NB4 (cell line): ENCODE measurements around the gene TIGAR.

Experiments used
- DNase-seq: peaks from one replicate; pipeline ENCODE4 v3.0.0; 2010; ENCODE audit warnings: low read depth
- H3K4me3 ChIP-seq: one replicate; pipeline ENCODE4 v1.5.1; 2011; ENCODE audit warnings: mild to moderate bottlenecking, low read depth, low read length, moderate library complexity
- MYC ChIP-seq: IDR thresholded peaks from 2 replicates; pipeline ENCODE4 v1.6.1; 2011; ENCODE audit warnings: low read depth, low read length
- POLR2A ChIP-seq: IDR thresholded peaks from 2 replicates; pipeline ENCODE4 v1.6.1; 2011; ENCODE audit warnings: mild to moderate bottlenecking; ENCODE audit not compliant: insufficient read length; ENCODE audit errors: extremely low read depth
- TF ChIP-seq, protein P1 (sequence below): IDR thresholded peaks from 2 replicates; pipeline ENCODE4 v1.6.1; 2011; ENCODE audit warnings: low read depth, low read length
- TF ChIP-seq, protein P2 (sequence below): IDR thresholded peaks from one replicate; pipeline ENCODE4 v1.5.1; 2012; ENCODE audit warnings: low read depth, low read length

TIGAR gene

DNA sequence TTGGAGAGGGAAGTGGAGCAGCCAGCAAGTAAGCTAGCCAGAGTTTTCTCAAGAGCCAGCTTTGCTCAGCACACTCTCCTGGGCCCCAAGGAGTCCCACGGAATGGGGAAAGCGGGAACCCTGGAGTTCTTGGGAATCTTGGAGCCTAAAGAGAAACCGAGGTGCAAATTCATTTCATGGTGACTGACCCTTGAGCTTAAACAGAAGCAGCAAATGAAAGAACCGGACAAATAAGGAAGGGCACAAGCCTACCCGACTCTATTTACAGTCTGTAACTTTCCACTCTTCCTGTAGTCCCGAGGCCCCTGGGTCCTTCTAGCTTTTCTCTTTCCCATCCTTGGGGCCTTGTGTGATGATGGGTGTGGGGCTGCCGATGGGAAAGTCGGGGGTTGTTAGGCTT is 18.1 kb upstream of the TIGAR start:
- TF ChIP-seq, protein P1, sequence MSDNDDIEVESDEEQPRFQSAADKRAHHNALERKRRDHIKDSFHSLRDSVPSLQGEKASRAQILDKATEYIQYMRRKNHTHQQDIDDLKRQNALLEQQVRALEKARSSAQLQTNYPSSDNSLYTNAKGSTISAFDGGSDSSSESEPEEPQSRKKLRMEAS, result no peak
- no peak for TF ChIP-seq MYC
- TF ChIP-seq, protein P2, sequence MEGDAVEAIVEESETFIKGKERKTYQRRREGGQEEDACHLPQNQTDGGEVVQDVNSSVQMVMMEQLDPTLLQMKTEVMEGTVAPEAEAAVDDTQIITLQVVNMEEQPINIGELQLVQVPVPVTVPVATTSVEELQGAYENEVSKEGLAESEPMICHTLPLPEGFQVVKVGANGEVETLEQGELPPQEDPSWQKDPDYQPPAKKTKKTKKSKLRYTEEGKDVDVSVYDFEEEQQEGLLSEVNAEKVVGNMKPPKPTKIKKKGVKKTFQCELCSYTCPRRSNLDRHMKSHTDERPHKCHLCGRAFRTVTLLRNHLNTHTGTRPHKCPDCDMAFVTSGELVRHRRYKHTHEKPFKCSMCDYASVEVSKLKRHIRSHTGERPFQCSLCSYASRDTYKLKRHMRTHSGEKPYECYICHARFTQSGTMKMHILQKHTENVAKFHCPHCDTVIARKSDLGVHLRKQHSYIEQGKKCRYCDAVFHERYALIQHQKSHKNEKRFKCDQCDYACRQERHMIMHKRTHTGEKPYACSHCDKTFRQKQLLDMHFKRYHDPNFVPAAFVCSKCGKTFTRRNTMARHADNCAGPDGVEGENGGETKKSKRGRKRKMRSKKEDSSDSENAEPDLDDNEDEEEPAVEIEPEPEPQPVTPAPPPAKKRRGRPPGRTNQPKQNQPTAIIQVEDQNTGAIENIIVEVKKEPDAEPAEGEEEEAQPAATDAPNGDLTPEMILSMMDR, result no peak
- TF ChIP-seq POLR2A, result no peak
- DNase-seq, result no peak
- no peak overlapping the region for H3K4me3 ChIP-seq

DNA sequence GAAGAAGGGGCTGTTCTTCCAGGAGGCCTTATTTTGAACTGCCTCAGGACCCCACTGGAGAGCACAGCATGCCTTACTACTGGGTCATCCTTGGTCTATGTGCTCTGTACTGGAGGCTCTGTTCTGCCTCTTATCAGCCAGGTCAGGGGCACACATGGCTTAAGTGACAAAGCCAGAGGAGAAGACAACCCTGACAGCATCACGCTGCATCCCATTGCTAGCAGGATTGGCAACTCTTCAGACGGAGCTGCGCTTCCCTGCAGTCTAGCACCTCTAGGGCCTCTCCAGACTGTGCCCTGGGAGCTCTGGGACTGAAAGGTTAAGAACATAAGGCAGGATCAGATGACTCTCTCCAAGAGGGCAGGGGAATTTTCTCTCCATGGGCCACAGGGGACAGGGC is 17.3 kb upstream of the TIGAR start:
- TF ChIP-seq MYC (no peak), POLR2A (no peak)
- TF ChIP-seq, protein P2, result no peak
- DNase-seq, result no peak
- no peak overlapping the region for H3K4me3 ChIP-seq

DNA sequence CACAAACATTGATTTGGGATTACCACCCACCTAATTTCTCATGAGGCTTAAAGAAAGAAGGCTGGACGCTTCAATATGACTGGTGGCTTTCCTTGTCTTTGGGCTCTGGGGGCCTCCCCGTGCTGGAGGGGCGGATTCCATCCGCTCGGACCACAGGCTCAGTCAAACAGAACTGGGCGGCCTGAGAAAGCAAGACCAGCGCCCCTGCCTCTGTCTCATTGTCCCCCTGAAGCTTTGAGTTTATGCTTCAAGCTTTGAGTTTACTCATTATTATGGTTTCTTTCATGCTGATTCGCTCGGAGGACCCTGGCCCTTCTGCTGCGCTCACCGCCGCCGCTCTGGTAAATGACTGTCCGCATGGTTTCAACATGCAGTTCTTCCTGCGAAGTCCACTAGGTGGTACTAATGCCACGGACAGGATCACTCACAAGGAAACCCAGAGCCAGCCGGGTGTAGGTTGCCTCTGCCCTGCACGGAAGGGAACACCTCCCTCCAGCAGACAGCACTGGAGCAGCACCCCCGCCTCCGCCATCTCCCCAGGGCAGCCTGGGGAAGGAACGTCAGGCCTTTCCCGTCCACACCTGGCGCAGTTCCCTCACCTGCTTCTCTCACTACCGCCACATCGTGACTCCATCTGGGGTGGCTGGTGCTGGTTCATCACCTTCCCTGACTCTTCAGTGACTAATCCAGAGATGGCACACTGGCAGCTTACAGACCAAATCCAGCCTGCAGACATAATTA is 13.2 kb upstream of the TIGAR start:
- H3K4me3 ChIP-seq, result no peak overlapping the region
- DNase-seq, result peak; percentile 52

DNA sequence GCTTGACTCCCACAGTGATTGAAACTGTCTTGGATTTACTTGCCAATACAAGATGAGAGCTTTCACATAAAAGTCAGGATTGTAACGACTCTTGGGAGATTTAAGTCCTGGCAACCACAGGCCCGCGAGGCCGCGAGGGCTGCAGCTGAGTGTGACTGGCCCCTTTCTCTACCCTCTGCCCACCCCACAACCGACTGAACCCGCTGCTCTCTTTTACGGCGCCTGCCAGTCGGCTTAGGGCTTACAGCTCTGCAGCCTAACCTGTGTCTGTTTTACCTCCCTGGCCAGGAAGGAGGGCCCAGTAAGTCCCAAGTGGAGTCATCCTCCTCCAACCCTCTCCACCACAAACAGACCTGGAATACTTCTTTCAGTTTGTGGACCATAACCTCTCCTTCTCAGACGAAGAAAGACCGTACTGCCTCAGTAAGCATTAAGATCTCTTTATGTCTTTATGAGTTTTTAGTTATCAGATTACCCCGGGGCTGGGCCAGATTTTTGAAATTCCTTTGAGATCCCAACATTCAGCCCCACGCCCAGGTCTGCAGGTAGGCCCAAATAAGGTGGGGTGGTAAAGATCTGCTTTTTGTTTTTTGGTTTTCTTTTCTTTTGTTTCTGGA is 12.6 kb upstream of the TIGAR start:
- TF ChIP-seq MYC (no peak), POLR2A (no peak)
- TF ChIP-seq, protein P2, result no peak
- TF ChIP-seq, protein P1, result no peak
- DNase-seq, result no peak
- no peak overlapping the region for H3K4me3 ChIP-seq

More for the DNA sequence above, 13.2 kb upstream of the TIGAR start:
- TF ChIP-seq, protein P1, result no peak
- TF ChIP-seq, protein P2, result peak; percentile 35
- TF ChIP-seq MYC (no peak), POLR2A (no peak)

DNA sequence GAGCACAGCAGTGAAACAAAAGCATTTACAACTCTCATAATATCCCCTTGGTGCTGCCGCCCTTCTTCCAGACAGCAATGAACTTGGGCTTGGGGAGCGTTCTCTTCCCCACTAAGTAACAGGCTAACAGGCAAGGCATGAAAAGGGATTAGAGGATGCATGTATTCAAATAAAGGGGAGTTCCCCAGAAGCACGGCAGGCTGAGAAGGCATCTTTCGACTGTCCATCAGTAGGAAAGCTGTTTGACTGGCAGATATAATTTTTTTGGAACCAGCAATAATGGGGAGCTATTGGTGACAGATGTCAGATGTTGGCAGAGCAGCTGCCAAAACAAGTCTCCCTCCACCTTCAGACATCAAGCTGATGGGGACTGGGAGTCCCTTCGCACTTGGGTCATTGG is 9.2 kb upstream of the TIGAR start:
- TF ChIP-seq MYC, result no peak
- no peak overlapping the region for H3K4me3 ChIP-seq
- DNase-seq, result no peak

DNA sequence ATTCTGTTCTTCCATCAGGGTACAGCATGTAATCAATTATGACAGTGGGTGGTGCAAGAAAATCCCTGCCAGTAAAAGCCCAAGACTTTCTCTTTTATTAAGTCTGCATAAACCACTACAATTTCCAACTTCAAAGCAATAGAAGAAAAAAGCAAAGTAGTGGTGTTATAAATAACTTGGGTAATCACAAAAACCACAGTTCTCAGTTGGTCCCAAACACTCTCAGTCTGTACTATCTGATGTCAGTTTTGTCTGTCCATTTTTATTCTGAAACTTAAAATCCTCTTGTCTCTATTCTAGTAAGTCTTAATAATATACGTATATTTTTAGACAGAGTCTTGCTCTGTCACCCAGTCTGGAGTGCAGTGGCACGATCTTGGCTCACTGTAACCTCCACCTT is 8.8 kb upstream of the TIGAR start:
- TF ChIP-seq MYC, result no peak
- TF ChIP-seq, protein P2, result no peak
- TF ChIP-seq POLR2A, result no peak
- TF ChIP-seq, protein P1, result no peak
- DNase-seq, result no peak
- no peak overlapping the region for H3K4me3 ChIP-seq
